ENCODE measurements around the gene EZR. TPM values are rescaled to one million over a fixed set of nuclear protein-coding genes. Genes with fewer than 3 reads are reported as not detected.

The EZR gene
- total RNA-seq, 1 donor, result 89.4 TPM

DNA sequence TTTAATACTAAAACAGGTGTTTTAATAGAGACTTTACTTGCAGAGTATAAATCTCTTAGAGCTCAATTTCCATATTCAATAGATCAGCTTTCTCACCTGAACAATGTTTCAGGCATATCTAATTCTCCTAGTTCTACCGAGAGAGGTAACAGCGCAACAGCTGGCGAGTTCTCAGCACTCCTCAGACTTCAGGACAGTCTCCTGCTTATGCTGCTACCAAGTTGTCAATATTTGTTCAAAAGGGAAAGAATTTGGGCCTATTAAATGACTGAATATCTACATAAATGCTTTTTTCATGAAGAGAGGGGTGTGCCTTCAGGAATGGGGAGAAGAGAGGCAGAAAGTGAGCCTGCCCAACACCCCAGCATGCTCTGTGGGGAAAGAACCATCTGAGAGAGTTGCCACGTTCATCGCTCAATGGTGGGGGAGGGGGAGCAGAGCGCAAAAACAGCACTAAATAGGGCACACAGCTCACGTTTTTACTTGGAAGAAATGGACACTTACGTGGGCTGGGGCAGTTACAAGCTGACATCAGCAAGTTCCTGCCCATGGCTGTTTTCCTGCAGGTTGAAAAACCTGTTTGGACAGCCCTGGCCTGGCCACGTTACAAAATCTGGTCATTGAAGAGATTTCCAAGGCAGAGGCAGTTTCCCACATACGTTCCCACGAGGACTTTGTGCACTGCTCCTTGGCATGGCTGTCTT is 38.0 kb downstream of the EZR start:
- Histone ChIP-seq H3K9me3 (ENCODE audit: low read depth, low read length) (no peaks in the 10 kb centered on the region), H3K36me3 (ENCODE audit: insufficient read depth, low read length) (peaks cover 79% of the 10 kb centered on the region), H3K27ac (ENCODE audit: low read depth, low read length) (no peak overlapping the region), H3K79me2 (ENCODE audit: insufficient read depth, low read length) (peaks cover 32% of the 10 kb centered on the region), H3K4me1 (ENCODE audit: insufficient read depth, low read length) (peaks cover 4% of the 10 kb centered on the region), H3K4me2 (ENCODE audit: insufficient read depth, low read length) (no peak overlapping the region), H2AFZ (ENCODE audit: low read length) (no peak overlapping the region), H3K4me3 (ENCODE audit: insufficient read depth, low read length) (no peak overlapping the region), H4K20me1 (ENCODE audit: insufficient read depth, low read length) (peaks cover 7% of the 10 kb centered on the region), H3K27me3 (ENCODE audit: insufficient read depth, low read length) (no peaks in the 10 kb centered on the region)
- DNase-seq (ENCODE audit: insufficient read length, low spot score, missing footprints), result peak; percentile 58
- TF ChIP-seq, protein P1, sequence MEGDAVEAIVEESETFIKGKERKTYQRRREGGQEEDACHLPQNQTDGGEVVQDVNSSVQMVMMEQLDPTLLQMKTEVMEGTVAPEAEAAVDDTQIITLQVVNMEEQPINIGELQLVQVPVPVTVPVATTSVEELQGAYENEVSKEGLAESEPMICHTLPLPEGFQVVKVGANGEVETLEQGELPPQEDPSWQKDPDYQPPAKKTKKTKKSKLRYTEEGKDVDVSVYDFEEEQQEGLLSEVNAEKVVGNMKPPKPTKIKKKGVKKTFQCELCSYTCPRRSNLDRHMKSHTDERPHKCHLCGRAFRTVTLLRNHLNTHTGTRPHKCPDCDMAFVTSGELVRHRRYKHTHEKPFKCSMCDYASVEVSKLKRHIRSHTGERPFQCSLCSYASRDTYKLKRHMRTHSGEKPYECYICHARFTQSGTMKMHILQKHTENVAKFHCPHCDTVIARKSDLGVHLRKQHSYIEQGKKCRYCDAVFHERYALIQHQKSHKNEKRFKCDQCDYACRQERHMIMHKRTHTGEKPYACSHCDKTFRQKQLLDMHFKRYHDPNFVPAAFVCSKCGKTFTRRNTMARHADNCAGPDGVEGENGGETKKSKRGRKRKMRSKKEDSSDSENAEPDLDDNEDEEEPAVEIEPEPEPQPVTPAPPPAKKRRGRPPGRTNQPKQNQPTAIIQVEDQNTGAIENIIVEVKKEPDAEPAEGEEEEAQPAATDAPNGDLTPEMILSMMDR (IDR thresholded peaks at IDR 0.05; ENCODE audit: extremely low read depth, low read depth, low read length), result no peak

DNA sequence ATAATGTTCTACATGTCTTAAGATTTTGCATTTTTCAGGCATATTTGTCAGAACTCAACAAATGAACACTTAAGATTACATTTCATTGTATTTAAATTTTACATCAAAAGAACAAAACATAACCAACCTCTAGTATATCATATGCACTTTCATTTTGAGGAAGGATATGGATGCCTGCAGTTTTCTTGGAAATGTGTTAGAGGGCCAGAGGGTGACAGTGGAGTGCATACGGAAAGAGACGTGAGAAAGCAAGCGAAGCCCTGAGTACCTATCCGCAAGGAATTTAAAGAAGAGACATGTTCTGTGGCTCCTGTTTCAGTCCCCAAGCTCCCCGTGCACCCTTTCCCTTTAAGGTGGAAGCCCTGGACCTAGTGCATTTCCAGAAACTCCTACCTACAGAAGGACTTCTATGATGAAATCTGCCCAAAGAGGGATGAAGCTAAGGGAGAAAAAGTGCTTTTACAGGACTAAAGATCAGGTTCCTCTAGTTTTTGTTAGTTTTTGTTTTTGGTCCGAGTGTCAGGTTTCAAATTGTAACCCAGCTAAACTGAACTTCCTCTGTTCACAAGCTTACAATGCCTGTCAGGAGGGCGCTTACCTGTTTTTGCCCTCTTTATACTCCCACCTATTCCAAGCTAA is 38.8 kb downstream of the EZR start:
- H3K27me3 ChIP-seq (ENCODE audit: insufficient read depth, low read length), result no peaks in the 10 kb centered on the region
- H3K36me3 ChIP-seq (ENCODE audit: insufficient read depth, low read length), result peaks cover 83% of the 10 kb centered on the region
- H3K79me2 ChIP-seq (ENCODE audit: insufficient read depth, low read length), result peaks cover 37% of the 10 kb centered on the region
- H4K20me1 ChIP-seq (ENCODE audit: insufficient read depth, low read length), result peaks cover 7% of the 10 kb centered on the region
- no peaks in the 10 kb centered on the region for H3K9me3 ChIP-seq (ENCODE audit: low read depth, low read length)
- no peak for DNase-seq (ENCODE audit: insufficient read length, low spot score, missing footprints)
- H3K4me1 ChIP-seq (ENCODE audit: insufficient read depth, low read length), result peaks cover 4% of the 10 kb centered on the region
- no peak overlapping the region for H3K4me2 ChIP-seq (ENCODE audit: insufficient read depth, low read length)
- H3K27ac ChIP-seq (ENCODE audit: low read depth, low read length), result no peak overlapping the region
- TF ChIP-seq, protein P1 (IDR thresholded peaks at IDR 0.05; ENCODE audit: extremely low read depth, low read depth, low read length), result no peak
- no peak overlapping the region for H3K4me3 ChIP-seq (ENCODE audit: insufficient read depth, low read length)
- H2AFZ ChIP-seq (ENCODE audit: low read length), result no peak overlapping the region

DNA sequence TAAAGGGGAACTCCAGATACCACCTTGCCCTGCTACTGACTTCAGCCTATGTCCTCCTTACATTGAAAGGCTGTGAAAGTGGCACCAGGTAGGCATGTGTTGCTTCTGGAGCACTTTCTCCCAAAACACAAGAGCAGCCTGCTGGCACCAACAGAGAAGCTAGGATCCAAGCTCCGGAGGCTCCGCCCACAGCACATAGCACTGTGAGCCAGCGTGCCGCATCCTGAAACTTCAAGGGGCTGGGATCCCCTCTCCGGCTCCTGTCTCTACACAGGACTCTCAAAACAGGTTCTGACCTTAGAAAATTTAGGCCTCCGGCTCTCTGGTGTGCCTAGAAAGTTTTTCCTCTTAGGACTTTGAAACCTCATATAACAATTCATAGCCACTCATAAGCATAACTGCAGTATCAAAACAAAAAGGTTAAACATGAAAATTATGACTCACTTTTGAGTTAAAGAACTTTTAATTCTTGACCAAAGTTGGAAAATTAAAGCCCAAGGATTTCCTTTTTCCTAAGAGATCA is 41.1 kb downstream of the EZR start:
- Histone ChIP-seq H3K27me3 (ENCODE audit: insufficient read depth, low read length) (no peaks in the 10 kb centered on the region), H3K79me2 (ENCODE audit: insufficient read depth, low read length) (peaks cover 34% of the 10 kb centered on the region), H3K27ac (ENCODE audit: low read depth, low read length) (no peak overlapping the region), H3K36me3 (ENCODE audit: insufficient read depth, low read length) (peaks cover 79% of the 10 kb centered on the region), H2AFZ (ENCODE audit: low read length) (no peak overlapping the region), H3K9me3 (ENCODE audit: low read depth, low read length) (no peaks in the 10 kb centered on the region), H3K4me3 (ENCODE audit: insufficient read depth, low read length) (no peak overlapping the region), H3K4me1 (ENCODE audit: insufficient read depth, low read length) (no peaks in the 10 kb centered on the region), H4K20me1 (ENCODE audit: insufficient read depth, low read length) (peaks cover 7% of the 10 kb centered on the region), H3K4me2 (ENCODE audit: insufficient read depth, low read length) (no peak overlapping the region)
- peak; percentile 53 for DNase-seq (ENCODE audit: insufficient read length, low spot score, missing footprints)
- TF ChIP-seq, protein P1 (IDR thresholded peaks at IDR 0.05; ENCODE audit: extremely low read depth, low read depth, low read length), result no peak

DNA sequence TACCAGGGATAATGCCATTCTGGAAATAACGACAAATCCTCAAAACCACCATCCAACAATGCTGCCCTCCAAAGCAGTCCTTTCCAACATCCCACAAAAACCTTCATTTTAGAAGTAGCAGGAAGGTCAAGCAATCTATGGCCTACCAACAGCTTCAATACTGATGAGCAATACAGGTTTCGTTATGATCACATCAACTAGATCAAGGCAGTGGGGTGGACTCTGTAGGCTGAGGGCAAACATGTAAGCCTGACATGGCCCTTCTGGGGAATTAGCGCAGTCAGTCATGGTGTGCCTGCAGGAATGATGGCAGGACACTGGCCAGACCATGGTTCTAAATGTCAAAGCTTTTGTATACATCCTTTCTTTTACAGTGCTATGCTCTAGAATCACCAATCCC is 41.7 kb downstream of the EZR start:
- no peaks in the 10 kb centered on the region for H3K9me3 ChIP-seq (ENCODE audit: low read depth, low read length)
- no peak overlapping the region for H3K4me3 ChIP-seq (ENCODE audit: insufficient read depth, low read length)
- peaks cover 78% of the 10 kb centered on the region for H3K36me3 ChIP-seq (ENCODE audit: insufficient read depth, low read length)
- H3K4me2 ChIP-seq (ENCODE audit: insufficient read depth, low read length), result no peak overlapping the region
- peaks cover 32% of the 10 kb centered on the region for H3K79me2 ChIP-seq (ENCODE audit: insufficient read depth, low read length)
- no peaks in the 10 kb centered on the region for H3K27me3 ChIP-seq (ENCODE audit: insufficient read depth, low read length)
- H4K20me1 ChIP-seq (ENCODE audit: insufficient read depth, low read length), result peaks cover 10% of the 10 kb centered on the region
- H2AFZ ChIP-seq (ENCODE audit: low read length), result no peak overlapping the region
- H3K4me1 ChIP-seq (ENCODE audit: insufficient read depth, low read length), result no peaks in the 10 kb centered on the region
- TF ChIP-seq, protein P1 (IDR thresholded peaks at IDR 0.05; ENCODE audit: extremely low read depth, low read depth, low read length), result no peak
- DNase-seq (ENCODE audit: insufficient read length, low spot score, missing footprints), result no peak
- no peak overlapping the region for H3K27ac ChIP-seq (ENCODE audit: low read depth, low read length)
